ENCODE results near the gene ZNF891.

ZNF891 gene

DNA sequence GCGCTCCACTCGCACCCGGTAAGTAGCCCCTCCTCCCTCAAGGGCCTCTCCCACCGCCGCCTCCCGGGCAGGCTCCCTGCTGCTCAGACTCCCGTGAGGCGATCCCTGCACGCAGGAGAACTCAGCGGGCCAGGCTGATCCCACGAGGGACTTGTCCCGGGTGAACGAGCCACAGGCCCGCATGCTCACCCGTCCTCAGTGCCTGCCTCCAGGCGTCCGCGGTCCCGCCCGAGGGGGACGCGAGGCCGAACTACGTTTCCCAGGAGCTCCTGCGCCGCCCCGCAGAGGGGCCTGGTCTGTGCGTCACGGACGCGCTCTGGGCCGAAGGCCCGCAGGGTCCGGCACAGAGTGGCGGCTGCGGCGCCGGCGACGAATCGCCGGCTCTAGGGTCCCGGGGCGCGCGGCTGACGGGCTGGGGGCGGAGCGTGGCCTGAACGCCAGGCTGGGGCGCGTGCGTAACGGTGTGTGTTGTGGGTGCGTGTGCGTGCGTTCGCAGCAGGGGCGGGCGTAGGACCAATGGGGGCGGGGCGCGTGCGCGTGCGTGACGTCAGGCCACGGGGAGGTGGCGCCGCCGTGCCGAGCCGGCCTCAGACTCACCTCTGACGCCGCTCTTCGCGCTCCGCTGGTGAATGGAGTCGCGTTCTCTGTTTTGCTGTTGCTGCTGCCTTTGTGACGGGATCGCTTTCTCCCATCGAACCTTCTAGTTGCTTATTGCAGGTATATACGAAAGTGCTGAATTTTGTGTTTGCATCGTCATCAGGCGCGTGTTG, at the start of gene ZNF891, which contains the start of gene ZNF10:
ZNF891 (minus strand) TSS at position 237 of the 770 bp plus-strand sequence. CDS start 8,356 bp downstream, outside the sequence.
ZNF10 (plus strand) TSS at position 590 of the 770 bp plus-strand sequence. CDS start 13,866 bp downstream, outside the sequence.
- DNase-seq: peak; percentile 96

DNA sequence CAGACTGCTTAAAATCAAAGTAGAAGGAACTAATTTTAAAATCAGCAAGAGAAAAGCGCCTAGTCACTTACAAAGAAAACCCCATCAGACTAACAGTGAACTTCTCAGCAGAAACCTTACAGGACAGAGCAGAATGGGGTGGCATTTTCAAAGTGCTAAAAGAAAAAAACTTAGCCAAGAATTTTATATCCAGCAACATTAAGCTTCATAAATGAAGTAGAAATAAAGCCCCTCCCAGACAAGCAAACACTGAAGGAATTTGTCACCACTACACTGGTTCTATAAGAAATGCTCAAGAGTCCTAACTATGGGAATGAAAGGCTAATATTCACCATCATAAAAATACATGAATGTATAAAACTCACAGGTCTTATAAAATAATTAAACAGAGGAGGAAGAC, 44.8 kb upstream of the ZNF891 start:
- no peak for DNase-seq

DNA sequence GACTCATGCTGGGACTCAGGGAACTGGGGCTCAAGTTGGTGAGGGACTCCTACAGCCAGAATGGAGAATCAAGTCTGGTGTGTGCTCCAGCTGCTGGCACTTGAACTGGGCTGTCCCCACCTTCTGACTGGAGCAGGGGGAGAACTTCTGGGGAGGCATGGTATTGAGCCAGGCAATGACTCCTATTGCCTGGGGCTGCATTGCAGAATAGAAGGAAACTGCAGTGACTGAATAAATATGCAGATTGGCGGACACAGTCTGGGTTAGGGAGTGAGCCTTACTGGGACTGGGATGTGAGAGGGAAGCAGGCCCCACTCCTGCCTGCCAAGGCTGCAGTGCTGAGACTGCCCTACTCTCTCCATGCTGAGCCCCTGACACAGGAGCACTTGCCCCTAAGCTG, 42.4 kb upstream of the ZNF891 start:
- DNase-seq: no peak

DNA sequence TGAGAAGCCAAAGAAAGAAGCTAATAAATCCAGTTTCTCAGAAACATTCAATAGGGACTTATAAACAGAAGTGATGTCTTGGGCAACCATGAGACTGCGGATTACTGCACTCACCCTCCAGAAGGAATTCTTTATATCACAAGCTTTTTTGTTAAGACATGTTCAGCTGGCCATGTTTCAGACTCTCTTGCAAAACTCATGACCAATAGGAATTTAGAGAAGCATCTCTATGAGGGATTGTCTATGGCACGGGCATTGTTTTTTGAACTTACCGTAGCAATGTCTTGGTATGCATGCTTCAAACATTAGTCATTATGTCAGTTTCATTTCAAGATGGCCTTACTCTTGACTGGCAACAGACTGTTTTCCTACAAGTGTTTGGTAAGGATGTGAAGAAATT, 35.7 kb upstream of the ZNF891 start:
- no peak for DNase-seq

DNA sequence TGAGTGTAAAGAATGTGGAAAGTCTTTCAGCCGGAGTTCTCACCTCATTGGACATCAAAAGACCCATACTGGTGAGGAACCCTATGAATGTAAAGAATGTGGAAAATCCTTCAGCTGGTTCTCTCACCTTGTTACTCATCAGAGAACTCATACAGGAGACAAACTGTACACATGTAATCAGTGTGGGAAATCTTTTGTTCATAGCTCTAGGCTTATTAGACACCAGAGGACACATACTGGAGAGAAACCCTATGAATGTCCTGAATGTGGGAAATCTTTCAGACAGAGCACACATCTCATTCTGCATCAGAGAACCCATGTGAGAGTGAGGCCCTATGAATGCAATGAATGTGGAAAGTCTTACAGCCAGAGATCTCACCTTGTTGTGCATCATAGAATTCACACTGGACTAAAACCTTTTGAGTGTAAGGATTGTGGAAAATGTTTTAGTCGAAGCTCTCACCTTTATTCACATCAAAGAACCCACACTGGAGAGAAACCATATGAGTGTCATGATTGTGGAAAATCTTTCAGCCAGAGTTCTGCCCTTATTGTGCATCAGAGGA, 26.1 kb upstream of the ZNF891 start:
- DNase-seq: no peak

GRCh38 chr12:133145981-133146380, 15.9 kb upstream of the ZNF891 start:
- DNase-seq: no peak

DNA sequence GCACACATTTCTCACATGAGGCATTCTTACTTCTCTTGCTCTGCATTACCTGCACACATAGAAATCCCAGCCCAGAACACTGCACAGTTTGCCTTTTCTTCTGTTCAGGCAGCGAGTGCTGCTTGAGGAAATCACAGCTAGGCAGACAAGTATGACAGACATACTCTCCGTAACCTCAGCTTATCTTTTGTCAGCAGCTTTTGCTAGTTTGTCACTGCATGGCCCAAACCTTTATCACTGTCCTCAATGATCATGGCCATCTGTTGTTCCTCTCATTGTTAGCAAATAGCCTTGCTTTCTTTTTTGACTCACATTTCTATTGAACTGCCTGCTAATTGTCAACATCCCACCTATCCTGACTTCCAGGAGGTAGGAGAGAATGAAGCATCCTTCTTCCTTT, 5.7 kb upstream of the ZNF891 start:
- no peak for DNase-seq

DNA sequence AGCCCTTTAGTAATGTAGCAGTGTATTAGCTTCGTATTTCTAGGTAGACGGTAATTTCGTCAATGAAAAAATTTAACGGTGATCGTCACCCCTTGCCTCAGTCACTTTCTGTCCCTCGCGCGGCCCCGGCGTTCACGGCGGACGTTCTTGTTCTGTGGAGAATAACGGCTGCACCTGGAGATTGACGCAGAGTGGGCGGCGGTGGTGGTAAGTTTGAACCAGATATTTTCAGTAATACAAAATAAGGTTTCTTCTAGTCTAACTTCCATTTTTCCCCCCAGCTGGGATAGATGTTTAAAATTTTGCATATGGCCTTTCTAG, 694 bp upstream of the ZNF891 start:
- DNase-seq: no peak

- DNase-seq: no peak
Observed at GRCh38 chr12:133129368-133130037, 571 bp downstream of the ZNF891 start.

GRCh38 chr12:133124674-133125073, 5.4 kb downstream of the ZNF891 start:
- DNase-seq: no peak

DNA sequence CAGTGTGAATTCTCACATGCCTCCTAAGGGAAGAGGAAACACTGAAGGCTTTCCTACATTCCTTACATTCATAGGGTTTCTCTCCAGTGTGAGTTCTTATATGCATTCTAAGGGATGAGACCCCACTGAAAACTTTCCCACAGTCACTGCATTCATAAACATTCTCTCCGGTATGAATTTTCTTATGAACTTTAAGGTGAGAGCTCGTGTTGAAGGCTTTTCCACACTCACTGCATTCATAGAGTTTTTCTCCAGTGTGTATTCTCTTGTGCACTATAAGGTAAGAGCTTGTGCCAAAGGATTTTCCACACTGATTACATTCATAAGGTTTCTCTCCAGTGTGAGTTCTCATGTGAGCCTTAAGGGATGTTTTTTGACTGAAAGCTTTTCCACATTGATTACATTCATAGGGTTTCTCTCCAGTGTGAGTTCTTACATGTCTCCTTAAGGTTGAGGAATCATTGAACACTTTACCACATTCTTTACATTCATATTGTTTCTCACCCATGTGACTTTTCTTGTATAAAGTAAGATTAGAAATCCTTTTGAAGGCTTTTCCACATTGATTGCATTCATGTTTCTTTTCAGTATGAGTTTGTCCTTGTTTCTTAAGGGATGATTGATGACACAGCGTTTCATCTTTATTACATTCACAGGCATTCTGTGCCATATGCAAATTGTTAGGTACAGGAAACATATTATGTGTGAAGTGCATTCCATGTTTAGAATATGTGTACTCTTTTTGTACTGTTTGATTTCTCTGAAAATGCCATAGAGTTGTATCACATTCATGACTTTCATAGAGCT, 9.5 kb downstream of the ZNF891 start:
- peak; percentile 1 for DNase-seq

- no peak for DNase-seq
Observed at GRCh38 chr12:133108150-133108549, 21.9 kb downstream of the ZNF891 start.

GRCh38 chr12:133107121-133107520, 23.0 kb downstream of the ZNF891 start:
- no peak for DNase-seq

GRCh38 chr12:133106253-133106652, 23.8 kb downstream of the ZNF891 start:
- DNase-seq: peak; percentile 21

- DNase-seq: no peak
Observed at GRCh38 chr12:133105620-133106019, 24.5 kb downstream of the ZNF891 start.

GRCh38 chr12:133083345-133083744, 46.7 kb downstream of the ZNF891 start:
- DNase-seq: no peak

DNA sequence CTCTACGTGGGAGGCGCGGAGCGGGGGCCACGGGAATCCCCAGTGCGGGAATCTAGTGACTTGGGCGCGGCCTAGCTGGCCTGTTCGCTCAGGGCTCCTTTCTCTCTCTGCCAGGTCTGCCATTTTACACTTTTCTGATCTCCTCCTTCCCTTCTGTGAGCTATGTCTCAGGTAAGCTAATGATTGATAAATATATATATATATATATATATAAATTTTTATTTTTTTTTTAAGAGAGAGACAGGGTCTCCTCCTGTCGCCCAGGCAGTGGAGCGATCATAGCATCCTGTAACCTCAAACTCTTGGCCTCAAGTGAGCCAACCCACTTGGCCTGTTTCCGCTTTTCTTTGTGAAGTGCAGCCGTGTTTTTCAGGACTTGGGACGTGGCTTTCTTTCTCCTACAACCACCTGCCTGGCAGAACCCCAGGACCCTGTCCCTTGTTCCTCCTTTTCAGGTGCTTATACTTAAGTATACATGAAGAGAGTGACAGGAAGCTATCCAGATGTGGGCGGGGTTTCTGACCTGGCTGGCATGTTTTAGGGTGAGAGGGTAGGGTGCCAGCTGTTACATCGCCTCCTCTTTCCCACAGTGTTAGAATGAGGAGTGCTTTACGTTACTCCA, 48.8 kb downstream of the ZNF891 start:
- peak; percentile 1 for DNase-seq

GRCh38 chr12:133080368-133081158, 49.5 kb downstream of the ZNF891 start, which contains the start of gene ZNF140:
Gene ZNF140 (plus strand): TSS chr12:133080923. CDS start chr12:133081321, 398 bp downstream.
- peak; percentile 97 for DNase-seq

- peak; percentile 99 for DNase-seq
Observed at GRCh38 chr12:133080026-133080367, 50.1 kb downstream of the ZNF891 start.

DNA sequence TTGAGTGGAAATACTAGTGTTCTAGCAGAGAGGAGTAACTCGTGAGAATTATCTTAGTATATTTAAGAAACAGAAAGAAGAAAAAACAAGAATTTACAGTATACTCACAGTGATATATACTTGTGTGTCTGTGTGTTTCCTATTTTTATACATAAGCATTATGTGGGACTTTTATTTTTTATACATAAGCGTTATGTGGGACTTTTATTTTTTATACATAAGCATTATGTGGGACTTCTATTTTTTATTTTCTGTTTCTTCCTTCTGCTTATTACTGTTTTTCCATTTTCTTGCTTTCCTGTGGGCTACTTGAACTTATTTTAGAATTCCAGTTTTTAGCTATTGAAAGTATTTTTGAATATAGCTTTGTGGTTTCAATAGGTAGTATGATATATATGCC, 56.2 kb downstream of the ZNF891 start:
- DNase-seq: no peak

GRCh38 chr12:133063556-133063955, 66.5 kb downstream of the ZNF891 start:
- no peak for DNase-seq

- DNase-seq: no peak
Observed at GRCh38 chr12:133061954-133062353, 68.1 kb downstream of the ZNF891 start.
